ENCODE data around the gene JADE1. TPM values are rescaled to one million over a fixed set of nuclear protein-coding genes. Genes with fewer than 3 reads are reported as not detected.
A peak's percentile ranks its signal among the peaks of the same experiment; 100 is the strongest.

JADE1 gene
- polyA plus RNA-seq, 4 donors = 19.7 to 50.6 (median 48.0) TPM

- no peak for DNase-seq (ENCODE audit: low read depth in 4 of 4, low spot score in 3 of 4)
Observed at GRCh38 chr4:128840711-128841318, 31.3 kb downstream of the JADE1 start.

- DNase-seq (ENCODE audit: low read depth in 4 of 4, low spot score in 3 of 4) = no peak
Observed at GRCh38 chr4:128841402-128841801, 31.9 kb downstream of the JADE1 start.

GRCh38 chr4:128844931-128845330, 35.4 kb downstream of the JADE1 start:
- no peak for DNase-seq (ENCODE audit: low read depth in 4 of 4, low spot score in 3 of 4)

- DNase-seq (ENCODE audit: low read depth in 4 of 4, low spot score in 3 of 4) = no peak
Observed at GRCh38 chr4:128846063-128846462, 36.6 kb downstream of the JADE1 start.

GRCh38 chr4:128847082-128847724, 37.7 kb downstream of the JADE1 start:
- DNase-seq (ENCODE audit: low read depth in 4 of 4, low spot score in 3 of 4) = no peak

GRCh38 chr4:128848461-128848860, 39.0 kb downstream of the JADE1 start:
- DNase-seq (ENCODE audit: low read depth in 4 of 4, low spot score in 3 of 4) = no peak

- no peak for DNase-seq (ENCODE audit: low read depth in 4 of 4, low spot score in 3 of 4)
Observed at GRCh38 chr4:128850252-128850651, 40.8 kb downstream of the JADE1 start.

GRCh38 chr4:128853741-128854140, 44.2 kb downstream of the JADE1 start:
- no peak for DNase-seq (ENCODE audit: low read depth in 4 of 4, low spot score in 3 of 4)

- DNase-seq (ENCODE audit: low read depth in 4 of 4, low spot score in 3 of 4) = no peak
Observed at GRCh38 chr4:128854433-128854832, 44.9 kb downstream of the JADE1 start.

- no peak for DNase-seq (ENCODE audit: low read depth in 4 of 4, low spot score in 3 of 4)
Observed at GRCh38 chr4:128855621-128856020, 46.1 kb downstream of the JADE1 start.

- no peak for DNase-seq (ENCODE audit: low read depth in 4 of 4, low spot score in 3 of 4)
Observed at GRCh38 chr4:128856246-128856645, 46.7 kb downstream of the JADE1 start.

- no peak for DNase-seq (ENCODE audit: low read depth in 4 of 4, low spot score in 3 of 4)
Observed at GRCh38 chr4:128858879-128859671, 49.6 kb downstream of the JADE1 start.

GRCh38 chr4:128859887-128860677, 50.6 kb downstream of the JADE1 start:
- no peak for DNase-seq (ENCODE audit: low read depth in 4 of 4, low spot score in 3 of 4)

GRCh38 chr4:128861856-128862518, 52.5 kb downstream of the JADE1 start:
- DNase-seq (ENCODE audit: low read depth in 4 of 4, low spot score in 3 of 4) = no peak

- no peak for DNase-seq (ENCODE audit: low read depth in 4 of 4, low spot score in 3 of 4)
Observed at GRCh38 chr4:128862608-128863311, 53.3 kb downstream of the JADE1 start.

GRCh38 chr4:128863312-128864075, 54.0 kb downstream of the JADE1 start:
- DNase-seq (ENCODE audit: low read depth in 4 of 4, low spot score in 3 of 4) = peak; percentile 51 to 75 (median 70)

GRCh38 chr4:128865132-128865531, 55.6 kb downstream of the JADE1 start:
- no peak for DNase-seq (ENCODE audit: low read depth in 4 of 4, low spot score in 3 of 4)

- DNase-seq (ENCODE audit: low read depth in 4 of 4, low spot score in 3 of 4) = no peak
Observed at GRCh38 chr4:128866269-128866668, 56.8 kb downstream of the JADE1 start.

- DNase-seq (ENCODE audit: low read depth in 4 of 4, low spot score in 3 of 4) = no peak
Observed at GRCh38 chr4:128866691-128867090, 57.2 kb downstream of the JADE1 start.
